DND-41 (cell line): Measurements from ENCODE around the gene SLC41A2.

ENCODE experiments used
- ATAC-seq: fragments of 200-7000 bp; cut with Tn5 transposase; 3 replicates; pipeline ENCODE4 v1.9.1; 2021; ENCODE audit warnings: low read depth; ENCODE audit not compliant: insufficient read depth
- DNase-seq: peaks from one replicate; pipeline ENCODE4 v3.0.0-alpha.2; 2020
- H2AFZ ChIP-seq: 2 replicates; pipeline ENCODE4 v1.6.0; 2012; ENCODE audit warnings: low read depth, low read length
- H3K27ac ChIP-seq: 2 replicates; pipeline ENCODE4 v1.5.1; 2012; ENCODE audit warnings: low read length, inconsistent platforms
- H3K27me3 ChIP-seq: fragments of 200-600 bp; sonication (generic); 2 replicates; pipeline ENCODE4 v1.6.0; 2012; ENCODE audit warnings: low read length, mild to moderate bottlenecking, inconsistent platforms; ENCODE audit not compliant: insufficient read depth, poor library complexity
- H3K36me3 ChIP-seq: 2 replicates; pipeline ENCODE4 v1.5.1; 2012; ENCODE audit warnings: low read length, inconsistent platforms; ENCODE audit not compliant: insufficient read depth
- H3K4me1 ChIP-seq: 2 replicates; pipeline ENCODE4 v1.5.1; 2012; ENCODE audit warnings: mild to moderate bottlenecking, low read length; ENCODE audit not compliant: insufficient read depth
- H3K4me2 ChIP-seq: 2 replicates; pipeline ENCODE4 v1.6.0; 2012; ENCODE audit warnings: mild to moderate bottlenecking, moderate library complexity, low read length, inconsistent platforms; ENCODE audit not compliant: insufficient read depth
- H3K4me3 ChIP-seq, 2 experiments: fragments of 200-600 bp in 1 of 2; shearing (Covaris generic) in 1 of 2; 2 replicates each; pipeline ENCODE4 v1.5.1; 2012 to 2016; ENCODE audit warnings: inconsistent platforms in 2 of 2, low read length in 2 of 2, mild to moderate bottlenecking in 2 of 2, low read depth in 1 of 2, moderate library complexity in 1 of 2
- H3K79me2 ChIP-seq: 2 replicates; pipeline ENCODE4 v1.6.0; 2012; ENCODE audit warnings: low read length, inconsistent platforms; ENCODE audit not compliant: insufficient read depth
- H3K9ac ChIP-seq: 2 replicates; pipeline ENCODE4 v1.6.0; 2012; ENCODE audit warnings: low read depth, mild to moderate bottlenecking, inconsistent platforms, low read length, moderate library complexity
- H3K9me3 ChIP-seq: 2 replicates; pipeline ENCODE4 v1.5.1; 2012; ENCODE audit warnings: low read length, moderate library complexity, mild to moderate bottlenecking, inconsistent platforms; ENCODE audit not compliant: insufficient read depth, severe bottlenecking
- H4K20me1 ChIP-seq: 2 replicates; pipeline ENCODE4 v1.6.0; 2012; ENCODE audit warnings: low read length; ENCODE audit not compliant: insufficient read depth
- CTCF ChIP-seq: IDR thresholded peaks from 2 replicates; pipeline ENCODE4 v1.5.1; 2012; ENCODE audit warnings: borderline replicate concordance, low read length, moderate library complexity, mild to moderate bottlenecking; ENCODE audit not compliant: poor library complexity, severe bottlenecking; ENCODE audit errors: extremely low read depth
- EZH2 ChIP-seq: IDR thresholded peaks from 3 replicates; pipeline ENCODE4 v1.6.1; 2012; ENCODE audit warnings: borderline replicate concordance, low read depth, mild to moderate bottlenecking, moderate library complexity, low read length, inconsistent platforms; ENCODE audit not compliant: severe bottlenecking

Gene SLC41A2

GRCh38 chr12:104910196-104910840, 47.8 kb downstream of the SLC41A2 start:
- TF ChIP-seq EZH2 (no peak), CTCF (no peak)
- Histone ChIP-seq H4K20me1 (no peaks in the 10 kb centered on the region), H3K36me3 (no peaks in the 10 kb centered on the region), H3K27ac (no peak overlapping the region), H3K4me1 (no peaks in the 10 kb centered on the region), H3K4me2 (no peak overlapping the region), H3K27me3 (no peaks in the 10 kb centered on the region), H3K9ac (no peak overlapping the region), H3K79me2 (no peaks in the 10 kb centered on the region), H3K9me3 (no peaks in the 10 kb centered on the region), H2AFZ (no peak overlapping the region), H3K4me3 (no peak overlapping the region)
- ATAC-seq (no peak), DNase-seq (no peak)

- ATAC-seq (no peak), DNase-seq (no peak)
- Histone ChIP-seq H2AFZ (no peak overlapping the region), H3K36me3 (no peaks in the 10 kb centered on the region), H3K4me3 (no peak overlapping the region), H3K27ac (no peak overlapping the region), H3K4me1 (no peaks in the 10 kb centered on the region), H3K9ac (no peak overlapping the region), H3K9me3 (no peaks in the 10 kb centered on the region), H4K20me1 (no peaks in the 10 kb centered on the region), H3K4me2 (no peak overlapping the region), H3K27me3 (no peaks in the 10 kb centered on the region), H3K79me2 (no peaks in the 10 kb centered on the region)
- TF ChIP-seq EZH2, result no peak
- no peak for TF ChIP-seq CTCF
Observed at GRCh38 chr12:104909761-104910160, 48.3 kb downstream of the SLC41A2 start.
